ENCODE data around the gene BSN. TPM values are rescaled to one million over a fixed set of nuclear protein-coding genes. Genes with fewer than 3 reads are reported as not detected.
"Not testable (repeated sequence)": the region's sequence is repeated elsewhere in the genome, so short reads cannot be mapped to it uniquely, and the experiment has no call there.

The BSN gene
- total RNA-seq, 1 donor from 2014 or later, result 0.77 TPM

GRCh38 chr3:49675912-49676311 is 121.6 kb downstream of the BSN start:
- H3K27ac Mint-ChIP-seq (ENCODE audit: unreplicated experiment), result no peak overlapping the region
- H3K4me3 Mint-ChIP-seq (ENCODE audit: unreplicated experiment), result no peak overlapping the region
- H3K4me1 Mint-ChIP-seq (ENCODE audit: low read depth), result peaks cover 16% of the 10 kb centered on the region
- no peaks in the 10 kb centered on the region for H3K27me3 Mint-ChIP-seq (ENCODE audit: low read depth)
- peaks cover 13% of the 10 kb centered on the region for H3K36me3 Mint-ChIP-seq (ENCODE audit: low read depth)
- no peak for TF ChIP-seq CTCF (IDR thresholded peaks at IDR 0.05)
- DNase-seq (ENCODE audit: low spot score), result no peak
- H3K9me3 Mint-ChIP-seq (ENCODE audit: low read depth), result no peaks in the 10 kb centered on the region

DNA sequence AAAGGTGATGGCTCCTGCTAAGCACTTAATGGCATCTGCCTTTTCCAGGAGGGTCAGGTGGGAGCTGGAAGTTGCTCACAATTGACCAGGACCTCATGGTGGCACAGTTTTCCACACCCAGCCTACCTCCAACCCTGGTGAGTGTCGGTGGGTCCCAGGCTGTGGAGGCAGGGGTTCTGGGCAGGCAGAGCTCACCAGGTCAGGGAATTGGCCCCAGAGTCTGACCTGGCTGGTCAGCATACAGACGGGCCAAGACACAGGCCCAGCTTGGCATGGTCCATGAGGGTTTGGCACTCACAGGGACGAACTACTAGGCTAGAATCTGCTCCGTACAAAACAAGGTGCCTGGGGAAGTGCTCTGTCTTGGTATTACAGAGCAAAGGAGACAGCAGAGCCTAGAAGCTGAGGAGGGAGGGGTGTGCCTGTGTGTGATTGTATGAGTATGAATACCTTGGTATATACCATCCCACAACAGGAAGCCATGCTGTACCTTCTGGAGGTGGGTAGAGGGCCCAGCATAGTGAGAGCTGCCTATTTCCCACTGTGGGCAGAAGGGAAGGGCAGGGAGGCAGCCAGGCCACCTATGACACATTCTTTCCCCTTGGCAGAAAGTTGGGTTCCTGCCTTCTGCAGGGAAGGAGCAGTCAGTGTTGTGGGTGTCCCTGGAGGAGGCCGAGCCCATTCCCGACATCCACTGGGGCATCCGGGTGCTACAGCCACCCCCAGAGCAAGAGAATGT is 126.4 kb downstream of the BSN start:
- Mint-ChIP-seq H3K27ac (ENCODE audit: unreplicated experiment) (no peak overlapping the region), H3K9me3 (ENCODE audit: low read depth) (no peaks in the 10 kb centered on the region), H3K36me3 (ENCODE audit: low read depth) (peaks cover 21% of the 10 kb centered on the region), H3K4me3 (ENCODE audit: unreplicated experiment) (no peak overlapping the region), H3K27me3 (ENCODE audit: low read depth) (no peaks in the 10 kb centered on the region), H3K4me1 (ENCODE audit: low read depth) (peaks cover 4% of the 10 kb centered on the region)
- DNase-seq (ENCODE audit: low spot score), result no peak
- no peak for TF ChIP-seq CTCF (IDR thresholded peaks at IDR 0.05)

GRCh38 chr3:49681232-49681522 is 126.9 kb downstream of the BSN start:
- no peak overlapping the region for H3K4me3 Mint-ChIP-seq (ENCODE audit: unreplicated experiment)
- H3K27me3 Mint-ChIP-seq (ENCODE audit: low read depth), result no peaks in the 10 kb centered on the region
- H3K27ac Mint-ChIP-seq (ENCODE audit: unreplicated experiment), result no peak overlapping the region
- no peak for TF ChIP-seq CTCF (IDR thresholded peaks at IDR 0.05)
- DNase-seq (ENCODE audit: low spot score), result no peak
- no peaks in the 10 kb centered on the region for H3K9me3 Mint-ChIP-seq (ENCODE audit: low read depth)
- H3K4me1 Mint-ChIP-seq (ENCODE audit: low read depth), result peaks cover 4% of the 10 kb centered on the region
- peaks cover 20% of the 10 kb centered on the region for H3K36me3 Mint-ChIP-seq (ENCODE audit: low read depth)

DNA sequence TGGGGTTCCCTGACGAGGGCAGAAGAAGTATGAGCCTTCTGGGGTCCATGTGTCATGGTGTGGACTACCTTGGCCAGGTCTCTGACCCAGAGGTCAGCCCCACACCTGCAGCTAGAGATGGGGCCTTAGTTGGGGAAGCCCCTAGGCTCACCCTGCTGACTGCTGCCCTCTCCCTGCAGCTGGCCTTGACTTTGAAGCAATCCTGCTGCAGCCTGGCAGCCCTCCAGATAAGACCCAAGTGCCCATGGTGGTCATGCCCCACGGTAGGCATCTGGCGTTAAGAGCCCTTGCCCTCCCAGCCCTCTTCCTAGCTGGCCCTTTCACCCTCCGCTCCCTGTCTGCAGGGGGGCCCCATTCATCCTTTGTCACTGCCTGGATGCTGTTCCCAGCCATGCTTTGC is 127.3 kb downstream of the BSN start:
- no peak for TF ChIP-seq CTCF (IDR thresholded peaks at IDR 0.05)

GRCh38 chr3:49683162-49683561 is 128.9 kb downstream of the BSN start:
- H3K27me3 Mint-ChIP-seq (ENCODE audit: low read depth), result no peaks in the 10 kb centered on the region
- no peaks in the 10 kb centered on the region for H3K9me3 Mint-ChIP-seq (ENCODE audit: low read depth)
- H3K4me3 Mint-ChIP-seq (ENCODE audit: unreplicated experiment), result no peak overlapping the region
- H3K4me1 Mint-ChIP-seq (ENCODE audit: low read depth), result peaks cover 4% of the 10 kb centered on the region
- peaks cover 17% of the 10 kb centered on the region for H3K36me3 Mint-ChIP-seq (ENCODE audit: low read depth)
- H3K27ac Mint-ChIP-seq (ENCODE audit: unreplicated experiment), result no peak overlapping the region
- DNase-seq (ENCODE audit: low spot score), result no peak
- TF ChIP-seq CTCF (IDR thresholded peaks at IDR 0.05), result no peak

More for the DNA sequence above, 127.3 kb downstream of the BSN start:
- no peak overlapping the region for H3K27ac Mint-ChIP-seq (ENCODE audit: unreplicated experiment)
- peaks cover 19% of the 10 kb centered on the region for H3K36me3 Mint-ChIP-seq (ENCODE audit: low read depth)
- H3K4me1 Mint-ChIP-seq (ENCODE audit: low read depth), result peaks cover 4% of the 10 kb centered on the region
- H3K4me3 Mint-ChIP-seq (ENCODE audit: unreplicated experiment), result no peak overlapping the region
- H3K9me3 Mint-ChIP-seq (ENCODE audit: low read depth), result no peaks in the 10 kb centered on the region
- no peaks in the 10 kb centered on the region for H3K27me3 Mint-ChIP-seq (ENCODE audit: low read depth)
- DNase-seq (ENCODE audit: low spot score), result no peak

GRCh38 chr3:49684453-49684852 is 130.2 kb downstream of the BSN start:
- DNase-seq (ENCODE audit: low spot score); H3K9me3 Mint-ChIP-seq (ENCODE audit: low read depth); H3K27ac Mint-ChIP-seq (ENCODE audit: unreplicated experiment); H3K27me3 Mint-ChIP-seq (ENCODE audit: low read depth); H3K4me3 Mint-ChIP-seq (ENCODE audit: unreplicated experiment): not testable (repeated sequence)
- peaks cover 16% of the 10 kb centered on the region for H3K36me3 Mint-ChIP-seq (ENCODE audit: low read depth)
- peaks cover 14% of the 10 kb centered on the region for H3K4me1 Mint-ChIP-seq (ENCODE audit: low read depth)

GRCh38 chr3:49685103-49685502 is 130.8 kb downstream of the BSN start:
- not testable (repeated sequence) for H3K9me3 Mint-ChIP-seq (ENCODE audit: low read depth); H3K27ac Mint-ChIP-seq (ENCODE audit: unreplicated experiment); DNase-seq (ENCODE audit: low spot score); H3K4me3 Mint-ChIP-seq (ENCODE audit: unreplicated experiment); H3K27me3 Mint-ChIP-seq (ENCODE audit: low read depth)
- peaks cover 18% of the 10 kb centered on the region for H3K4me1 Mint-ChIP-seq (ENCODE audit: low read depth)
- H3K36me3 Mint-ChIP-seq (ENCODE audit: low read depth), result peaks cover 11% of the 10 kb centered on the region

DNA sequence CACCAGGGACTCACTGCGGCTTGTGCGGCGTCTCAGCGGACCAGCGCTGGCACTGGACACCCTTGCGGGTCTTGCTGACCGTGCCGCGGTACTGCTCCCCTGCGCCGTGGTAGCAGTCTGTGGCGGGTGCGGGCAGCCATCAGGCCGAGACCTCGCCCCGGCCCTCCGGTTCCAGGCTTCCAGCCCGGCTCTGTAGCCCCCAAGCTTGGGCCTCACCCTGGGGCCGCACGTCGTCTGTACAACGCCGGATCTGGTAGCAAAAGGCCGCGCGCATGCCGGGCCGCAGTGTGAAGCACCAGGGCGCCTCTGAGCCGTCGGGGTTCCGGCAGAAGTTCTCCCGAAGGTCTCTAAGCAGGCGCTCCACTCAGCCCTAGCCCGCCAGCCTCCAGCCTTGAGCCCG is 131.6 kb downstream of the BSN start:
- H3K27ac Mint-ChIP-seq (ENCODE audit: unreplicated experiment); DNase-seq (ENCODE audit: low spot score); H3K9me3 Mint-ChIP-seq (ENCODE audit: low read depth); H3K4me3 Mint-ChIP-seq (ENCODE audit: unreplicated experiment); H3K27me3 Mint-ChIP-seq (ENCODE audit: low read depth): not testable (repeated sequence)
- H3K4me1 Mint-ChIP-seq (ENCODE audit: low read depth), result peaks cover 26% of the 10 kb centered on the region
- peaks cover 10% of the 10 kb centered on the region for H3K36me3 Mint-ChIP-seq (ENCODE audit: low read depth)

Measured in chondrocyte (in vitro differentiated cells).